HCT116 (cell line): Measurements from ENCODE around the gene SIX3. TPM values are rescaled to one million over a fixed set of nuclear protein-coding genes. Genes with fewer than 3 reads are reported as not detected.

Source experiments
- ATAC-seq: fragments of 200-7000 bp; cut with Tn5 transposase; 2 replicates; pipeline ENCODE4 v1.9.1; 2020; ENCODE audit warnings: mild to moderate bottlenecking, moderate library complexity
- BruUV-seq: library from RNA; stranded (reverse); fragments of 400-500 nt; replicated peaks from 2 replicates; lab custom pipeline; 2021; lab: Mats Ljungman, UMichigan
- CTCF ChIA-PET: fragments of 300-600 bp; sonication (Branson Sonifier 250); formaldehyde crosslinking; loops from one replicate; lab custom pipeline; 2021; ENCODE audit warnings: antibody characterized with exemption; lab: Charles Lee
- POLR2A ChIA-PET: fragments of 300-600, 350-600 bp; sonication (Branson Sonifier 250); formaldehyde crosslinking; loops from one replicate; lab custom pipeline; 2021; ENCODE audit warnings: antibody characterized with exemption; lab: Charles Lee
- RAD21 ChIA-PET, 2 experiments: fragments of 300-600 bp; sonication (Branson Sonifier 250); formaldehyde crosslinking; loops; one replicate each; lab custom pipeline; 2023; ENCODE audit warnings: low total read pairs in 2 of 2; ENCODE audit not compliant: uncharacterized antibody in 2 of 2, unreplicated experiment in 2 of 2, low non-redundant PET in 1 of 2; lab: Charles Lee
- DNase-seq: peaks from one replicate; pipeline ENCODE4 v3.0.0-alpha.2; 2010; ENCODE audit warnings: low read depth, low spot score
- H2AFZ ChIP-seq: fragments of 200-600 bp; shearing (Covaris generic), sonication (generic); 2 replicates; pipeline ENCODE4 v1.6.1; 2017; ENCODE audit warnings: low read depth, mixed run types, mixed read lengths, antibody characterized with exemption, low read length; ENCODE audit not compliant: poor library complexity, severe bottlenecking
- H3K27ac ChIP-seq: 2 replicates; pipeline ENCODE4 v1.5.1; 2012; ENCODE audit warnings: low read depth, low read length
- H3K27me3 ChIP-seq: fragments of 200-600 bp; sonication (generic); 2 replicates; pipeline ENCODE4 v1.6.1; 2016; ENCODE audit warnings: mixed run types, low read length, mixed read lengths; ENCODE audit not compliant: insufficient read depth
- H3K36me3 ChIP-seq, 2 experiments: fragments of 200-500 bp in 1 of 2; fragments of 200-600 bp in 1 of 2; sonication (Bioruptor generic) in 1 of 2; sonication (generic) in 1 of 2; 2 replicates each; pipeline versions ENCODE4 v1.5.1 to v1.6.1; 2014 to 2016; ENCODE audit warnings: low read length in 2 of 2, inconsistent platforms in 1 of 2, mixed read lengths in 1 of 2, mixed run types in 1 of 2; ENCODE audit not compliant: insufficient read depth in 2 of 2, control insufficient read depth in 1 of 2
- H3K4me1 ChIP-seq, 2 experiments: fragments of 200-600 bp in 1 of 2; sonication (generic) in 1 of 2; 2 replicates each; pipeline versions ENCODE4 v1.5.1 to v1.6.1; 2012 to 2017; ENCODE audit warnings: low read length in 2 of 2, inconsistent platforms in 1 of 2, mild to moderate bottlenecking in 1 of 2, mixed read lengths in 1 of 2, mixed run types in 1 of 2, moderate library complexity in 1 of 2; ENCODE audit not compliant: insufficient read depth in 2 of 2, control insufficient read depth in 1 of 2
- H3K4me2 ChIP-seq: fragments of 200-600 bp; sonication (generic); 2 replicates; pipeline ENCODE4 v1.6.1; 2017; ENCODE audit warnings: mixed run types, low read length, mixed read lengths
- H3K4me3 ChIP-seq, 2 experiments: fragments of 200-600 bp in 1 of 2; sonication (generic) in 1 of 2; replicated peaks in 1 of 2; 2 replicates each; pipeline ENCODE4 v1.5.1; 2011 to 2016; ENCODE audit warnings: low read length in 2 of 2, control low read depth in 1 of 2, low read depth in 1 of 2, mild to moderate bottlenecking in 1 of 2, mixed read lengths in 1 of 2, mixed run types in 1 of 2
- H3K79me2 ChIP-seq: fragments of 200-600 bp; sonication (generic); 2 replicates; pipeline ENCODE4 v1.6.1; 2017; ENCODE audit warnings: mild to moderate bottlenecking, mixed run types, low read length, moderate library complexity, mixed read lengths; ENCODE audit not compliant: insufficient read depth
- H3K9ac ChIP-seq: fragments of 200-600 bp; sonication (generic); 2 replicates; pipeline ENCODE4 v1.6.1; 2016; ENCODE audit warnings: low read length, mixed read lengths
- H3K9me2 ChIP-seq: fragments of 200-600 bp; sonication (generic), shearing (Covaris generic); 2 replicates; pipeline ENCODE4 v1.6.1; 2017; ENCODE audit warnings: mixed run types, mild to moderate bottlenecking, moderate library complexity; ENCODE audit not compliant: insufficient read depth
- H3K9me3 ChIP-seq, 2 experiments: fragments of 200-500 bp in 1 of 2; fragments of 200-600 bp in 1 of 2; sonication (Bioruptor generic) in 1 of 2; sonication (generic) in 1 of 2; 2 replicates each; pipeline ENCODE4 v1.6.1; 2014 to 2017; ENCODE audit warnings: low read length in 2 of 2, mixed read lengths in 2 of 2, inconsistent platforms in 1 of 2, low read depth in 1 of 2, mild to moderate bottlenecking in 1 of 2, mixed run types in 1 of 2, moderate library complexity in 1 of 2; ENCODE audit not compliant: control insufficient read depth in 1 of 2, insufficient read depth in 1 of 2
- H4K20me1 ChIP-seq: fragments of 200-600 bp; sonication (generic), shearing (Covaris generic); 2 replicates; pipeline ENCODE4 v1.6.1; 2017; ENCODE audit warnings: mixed run types, mild to moderate bottlenecking, moderate library complexity; ENCODE audit not compliant: insufficient read depth
- CEBPB ChIP-seq: IDR thresholded peaks from 2 replicates; pipeline ENCODE4 v1.6.1; 2012; ENCODE audit warnings: low read depth
- EGR1 ChIP-seq: IDR thresholded peaks from 2 replicates; pipeline ENCODE4 v1.6.1; 2012; ENCODE audit warnings: low read depth
- FOSL1 ChIP-seq: IDR thresholded peaks from 2 replicates; pipeline ENCODE4 v1.6.1; 2012; ENCODE audit warnings: low read depth
- RAD21 ChIP-seq: IDR thresholded peaks from 2 replicates; pipeline ENCODE4 v1.6.1; 2012; ENCODE audit warnings: low read depth, mild to moderate bottlenecking
- SRF ChIP-seq: IDR thresholded peaks from 2 replicates; pipeline ENCODE4 v1.6.1; 2012; ENCODE audit warnings: low read depth
- TCF7L2 ChIP-seq: IDR thresholded peaks from 2 replicates; pipeline ENCODE4 v1.7.0; 2011; ENCODE audit warnings: borderline replicate concordance, inconsistent platforms; ENCODE audit not compliant: insufficient read depth, insufficient read length; ENCODE audit errors: extremely low read depth
- YY1 ChIP-seq: IDR thresholded peaks from 2 replicates; pipeline ENCODE4 v1.6.1; 2011; ENCODE audit warnings: low read length, low read depth, moderate library complexity, mild to moderate bottlenecking; ENCODE audit not compliant: insufficient replicate concordance; ENCODE audit errors: extremely low read depth
- ZFX ChIP-seq: fragments of 450-650 bp; IDR thresholded peaks from 2 replicates; pipeline ENCODE4 v1.6.1; 2017
- ZNF274 ChIP-seq: fragments of 200-500 bp; sonication (Bioruptor generic); IDR thresholded peaks from 2 replicates; pipeline ENCODE4 v1.6.1; 2014; ENCODE audit warnings: mild to moderate bottlenecking, low read depth, low read length, inconsistent platforms
- intact Hi-C: fragments of 100-400 bp; cut with micrococcal nuclease; formaldehyde crosslinking; loops from 2 replicates; pipeline ENCODE4 v1.10.0; 2022
- total RNA-seq: library from RNA; stranded (reverse); gene quantifications from one replicate; pipeline ENCODE4 v1.2.1, GENCODE V29; 2021; ENCODE audit not compliant: unreplicated experiment
- TF ChIP-seq, protein P1 (sequence below): IDR thresholded peaks from 2 replicates; pipeline ENCODE4 v1.6.1; 2012
- TF ChIP-seq, protein P2 (sequence below): IDR thresholded peaks from 2 replicates; pipeline ENCODE4 v1.6.1; 2012; ENCODE audit warnings: low read depth
- TF ChIP-seq, protein P3 (sequence below): IDR thresholded peaks from 2 replicates; pipeline ENCODE4 v1.6.1; 2011; ENCODE audit warnings: mild to moderate bottlenecking, low read length, moderate library complexity; ENCODE audit not compliant: insufficient replicate concordance; ENCODE audit errors: extremely low read depth

SIX3 gene
- total RNA-seq, 1 experiment from 2014 or later: 1.2 TPM

DNA sequence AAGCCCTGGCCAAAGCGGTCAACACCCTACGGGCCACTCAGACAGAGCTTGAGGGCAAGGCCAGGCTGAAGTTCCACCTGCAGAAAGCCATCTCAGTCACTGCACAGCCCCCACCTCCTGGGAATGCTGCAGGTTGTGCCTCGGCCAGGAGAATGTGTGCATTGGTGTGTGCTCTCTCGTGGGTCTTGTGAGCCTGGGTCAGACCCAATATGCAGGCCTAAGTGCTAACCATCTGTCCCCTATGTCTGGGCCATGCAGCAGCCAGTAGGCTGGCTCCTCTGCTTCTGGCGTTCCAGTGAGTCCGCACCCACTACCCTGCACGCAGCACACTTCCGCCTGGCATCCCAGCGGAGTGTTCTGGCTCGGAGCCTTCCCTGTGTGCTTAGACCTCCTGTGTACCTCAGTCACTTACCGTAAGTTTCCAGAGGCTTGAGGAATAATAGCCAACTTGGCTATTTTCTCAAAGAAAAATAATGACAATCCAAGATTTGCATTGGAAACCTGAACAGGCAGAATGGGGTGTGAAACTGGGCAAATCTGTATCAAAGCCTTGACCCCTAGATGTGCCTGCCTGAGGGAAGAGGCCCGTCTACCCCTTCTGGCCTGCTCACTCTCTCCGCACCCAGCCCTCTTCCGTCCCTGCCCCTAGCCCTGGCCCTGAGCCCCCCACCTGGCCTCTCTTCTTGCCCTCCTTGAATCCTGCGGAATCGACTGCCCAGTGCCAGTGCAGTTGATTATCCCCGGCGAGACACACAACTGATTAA is 7.2 kb downstream of the SIX3 start:
- no TSS peak for BruUV-seq
- Histone ChIP-seq H3K36me3 (no peaks in the 10 kb centered on the region), H3K27ac (no peak overlapping the region), H3K27me3 (no peaks in the 10 kb centered on the region), H4K20me1 (no peaks in the 10 kb centered on the region), H3K4me1 (peaks cover 0 to 7% of the 10 kb centered on the region in 2 experiments; a peak in 2 of 4 replicates), H3K4me2 (no peak overlapping the region), H3K79me2 (no peaks in the 10 kb centered on the region), H3K4me3 (no peak overlapping the region), H3K9me3 (no peaks in the 10 kb centered on the region), H3K9me2 (no peaks in the 10 kb centered on the region), H3K9ac (no peak overlapping the region), H2AFZ (no peak overlapping the region)
- CTCF ChIA-PET: no interaction called here
- ATAC-seq: no peak
- DNase-seq: no peak
- POLR2A ChIA-PET: no interaction called here
- no peak for TF ChIP-seq SRF
- TF ChIP-seq FOSL1: no peak
- RAD21 ChIA-PET: no interaction called here
- intact Hi-C loops: no loop called here

DNA sequence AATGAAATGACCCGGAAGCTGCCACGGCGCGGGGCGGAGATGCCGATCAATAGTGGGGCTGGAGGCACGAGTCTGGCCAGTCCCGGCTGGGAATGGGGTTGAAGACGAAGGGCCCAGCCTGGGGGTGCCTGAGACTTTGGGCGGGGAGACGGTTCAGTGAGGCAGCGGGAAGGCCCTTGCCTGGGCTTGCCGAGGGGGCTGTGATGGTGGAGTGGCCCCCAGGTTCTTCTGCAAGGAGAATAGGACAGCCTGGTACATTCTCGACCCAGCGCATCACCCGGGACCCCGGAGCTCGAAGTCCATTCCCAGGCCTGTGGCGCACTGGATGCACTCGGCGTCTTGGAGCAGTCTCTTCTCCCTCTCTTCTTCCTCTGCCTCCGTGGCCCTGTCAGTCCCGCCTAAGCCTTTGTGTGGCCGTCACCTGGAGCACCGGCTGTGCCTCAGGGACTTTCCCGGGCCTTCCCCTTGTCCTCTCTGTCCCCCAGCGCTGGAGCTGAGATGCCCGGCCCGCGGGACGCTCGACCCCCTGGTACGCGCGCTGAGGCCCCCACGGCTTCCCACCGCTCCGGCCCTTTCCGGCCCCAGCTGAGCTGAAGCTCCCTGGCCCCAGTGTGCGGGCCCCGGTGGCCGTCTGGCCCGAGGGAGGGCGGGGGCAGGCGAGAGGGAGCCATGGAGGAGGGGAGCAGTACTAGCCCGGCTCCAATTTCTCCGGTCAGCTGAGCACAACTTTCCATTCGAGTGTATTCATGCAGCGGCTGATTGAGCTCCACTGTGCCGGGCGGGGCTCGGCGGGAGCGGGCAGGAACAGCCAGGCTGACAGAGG is 8.0 kb downstream of the SIX3 start:
- no TSS peak for BruUV-seq
- no peak overlapping the region for H2AFZ ChIP-seq
- no peaks in the 10 kb centered on the region for H3K27me3 ChIP-seq
- no peak overlapping the region for H3K27ac ChIP-seq
- H3K4me3 ChIP-seq: no peak overlapping the region
- H3K4me1 ChIP-seq: peaks cover 0 to 7% of the 10 kb centered on the region in 2 experiments; a peak in 2 of 4 replicates
- ChIA-PET CTCF (no interaction called here), POLR2A (no interaction called here), RAD21 (no interaction called here)
- H3K79me2 ChIP-seq: no peaks in the 10 kb centered on the region
- H3K9me2 ChIP-seq: no peaks in the 10 kb centered on the region
- H3K9ac ChIP-seq: no peak overlapping the region
- no peaks in the 10 kb centered on the region for H4K20me1 ChIP-seq
- no peak overlapping the region for H3K4me2 ChIP-seq
- DNase-seq (no peak), ATAC-seq (no peak)
- H3K36me3 ChIP-seq: no peaks in the 10 kb centered on the region
- intact Hi-C loops: no loop called here
- no peaks in the 10 kb centered on the region for H3K9me3 ChIP-seq
- TF ChIP-seq, protein P1, sequence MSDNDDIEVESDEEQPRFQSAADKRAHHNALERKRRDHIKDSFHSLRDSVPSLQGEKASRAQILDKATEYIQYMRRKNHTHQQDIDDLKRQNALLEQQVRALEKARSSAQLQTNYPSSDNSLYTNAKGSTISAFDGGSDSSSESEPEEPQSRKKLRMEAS: no peak
- TF ChIP-seq RAD21 (no peak), ZFX (no peak), CEBPB (no peak), EGR1 (no peak), TCF7L2 (no peak), ZNF274 (no peak), YY1 (no peak), SRF (no peak)
- TF ChIP-seq, protein P2, sequence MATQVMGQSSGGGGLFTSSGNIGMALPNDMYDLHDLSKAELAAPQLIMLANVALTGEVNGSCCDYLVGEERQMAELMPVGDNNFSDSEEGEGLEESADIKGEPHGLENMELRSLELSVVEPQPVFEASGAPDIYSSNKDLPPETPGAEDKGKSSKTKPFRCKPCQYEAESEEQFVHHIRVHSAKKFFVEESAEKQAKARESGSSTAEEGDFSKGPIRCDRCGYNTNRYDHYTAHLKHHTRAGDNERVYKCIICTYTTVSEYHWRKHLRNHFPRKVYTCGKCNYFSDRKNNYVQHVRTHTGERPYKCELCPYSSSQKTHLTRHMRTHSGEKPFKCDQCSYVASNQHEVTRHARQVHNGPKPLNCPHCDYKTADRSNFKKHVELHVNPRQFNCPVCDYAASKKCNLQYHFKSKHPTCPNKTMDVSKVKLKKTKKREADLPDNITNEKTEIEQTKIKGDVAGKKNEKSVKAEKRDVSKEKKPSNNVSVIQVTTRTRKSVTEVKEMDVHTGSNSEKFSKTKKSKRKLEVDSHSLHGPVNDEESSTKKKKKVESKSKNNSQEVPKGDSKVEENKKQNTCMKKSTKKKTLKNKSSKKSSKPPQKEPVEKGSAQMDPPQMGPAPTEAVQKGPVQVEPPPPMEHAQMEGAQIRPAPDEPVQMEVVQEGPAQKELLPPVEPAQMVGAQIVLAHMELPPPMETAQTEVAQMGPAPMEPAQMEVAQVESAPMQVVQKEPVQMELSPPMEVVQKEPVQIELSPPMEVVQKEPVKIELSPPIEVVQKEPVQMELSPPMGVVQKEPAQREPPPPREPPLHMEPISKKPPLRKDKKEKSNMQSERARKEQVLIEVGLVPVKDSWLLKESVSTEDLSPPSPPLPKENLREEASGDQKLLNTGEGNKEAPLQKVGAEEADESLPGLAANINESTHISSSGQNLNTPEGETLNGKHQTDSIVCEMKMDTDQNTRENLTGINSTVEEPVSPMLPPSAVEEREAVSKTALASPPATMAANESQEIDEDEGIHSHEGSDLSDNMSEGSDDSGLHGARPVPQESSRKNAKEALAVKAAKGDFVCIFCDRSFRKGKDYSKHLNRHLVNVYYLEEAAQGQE: no peak
- TF ChIP-seq, protein P3, sequence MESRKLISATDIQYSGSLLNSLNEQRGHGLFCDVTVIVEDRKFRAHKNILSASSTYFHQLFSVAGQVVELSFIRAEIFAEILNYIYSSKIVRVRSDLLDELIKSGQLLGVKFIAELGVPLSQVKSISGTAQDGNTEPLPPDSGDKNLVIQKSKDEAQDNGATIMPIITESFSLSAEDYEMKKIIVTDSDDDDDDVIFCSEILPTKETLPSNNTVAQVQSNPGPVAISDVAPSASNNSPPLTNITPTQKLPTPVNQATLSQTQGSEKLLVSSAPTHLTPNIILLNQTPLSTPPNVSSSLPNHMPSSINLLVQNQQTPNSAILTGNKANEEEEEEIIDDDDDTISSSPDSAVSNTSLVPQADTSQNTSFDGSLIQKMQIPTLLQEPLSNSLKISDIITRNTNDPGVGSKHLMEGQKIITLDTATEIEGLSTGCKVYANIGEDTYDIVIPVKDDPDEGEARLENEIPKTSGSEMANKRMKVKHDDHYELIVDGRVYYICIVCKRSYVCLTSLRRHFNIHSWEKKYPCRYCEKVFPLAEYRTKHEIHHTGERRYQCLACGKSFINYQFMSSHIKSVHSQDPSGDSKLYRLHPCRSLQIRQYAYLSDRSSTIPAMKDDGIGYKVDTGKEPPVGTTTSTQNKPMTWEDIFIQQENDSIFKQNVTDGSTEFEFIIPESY: no peak
